Urinary bladder (tissue), 4 donors: Measurements from ENCODE around the gene DNAH8. TPM values are rescaled to one million over a fixed set of nuclear protein-coding genes. Genes with fewer than 3 reads are reported as not detected.
"Not testable (repeated sequence)": the region's sequence is repeated elsewhere in the genome, so short reads cannot be mapped to it uniquely, and the experiment has no call there.

Experiments used
- DNase-seq: peaks from one replicate; pipeline ENCODE4 v3.0.0-alpha.2; 2015; ENCODE audit errors: extremely low spot score
- H3K27ac ChIP-seq: one replicate; pipeline ENCODE4 v1.5.1; 2013; ENCODE audit warnings: low read depth, mild to moderate bottlenecking, moderate library complexity
- H3K36me3 ChIP-seq: one replicate; pipeline ENCODE4 v1.6.1; 2013; ENCODE audit warnings: mild to moderate bottlenecking, moderate library complexity; ENCODE audit not compliant: insufficient read depth
- H3K4me1 ChIP-seq: one replicate; pipeline ENCODE4 v1.6.1; 2013; ENCODE audit warnings: mild to moderate bottlenecking, moderate library complexity; ENCODE audit not compliant: insufficient read depth
- H3K4me3 ChIP-seq: one replicate; pipeline ENCODE4 v1.5.1; 2013; ENCODE audit warnings: low read depth, low read length
- WGBS: extraction: QIAGEN DNeasy Blood & Tissue Kit; methylation state at CpG from one replicate; pipeline ENCODE4 v1.1.7; 2013; 5-methylcytosine and 5-hydroxymethylcytosine counted together
- polyA plus RNA-seq: library from polyadenylated mRNA; stranded (reverse); fragments of 200-250 nt; gene quantifications from one replicate; pipeline ENCODE4 v1.2.3, GENCODE V29; 2013
- total RNA-seq: library from RNA; depleted of rRNA; stranded (reverse); fragments of >200 nt; gene quantifications from one replicate; pipeline ENCODE4 v1.2.3, GENCODE V29; 2014
- donor health status: healthy with polysubstance abuse.
- donor health status: healthy.

Gene DNAH8
- total and polyA plus RNA-seq, 2 donors: 0.01 to 1.5 TPM

DNA sequence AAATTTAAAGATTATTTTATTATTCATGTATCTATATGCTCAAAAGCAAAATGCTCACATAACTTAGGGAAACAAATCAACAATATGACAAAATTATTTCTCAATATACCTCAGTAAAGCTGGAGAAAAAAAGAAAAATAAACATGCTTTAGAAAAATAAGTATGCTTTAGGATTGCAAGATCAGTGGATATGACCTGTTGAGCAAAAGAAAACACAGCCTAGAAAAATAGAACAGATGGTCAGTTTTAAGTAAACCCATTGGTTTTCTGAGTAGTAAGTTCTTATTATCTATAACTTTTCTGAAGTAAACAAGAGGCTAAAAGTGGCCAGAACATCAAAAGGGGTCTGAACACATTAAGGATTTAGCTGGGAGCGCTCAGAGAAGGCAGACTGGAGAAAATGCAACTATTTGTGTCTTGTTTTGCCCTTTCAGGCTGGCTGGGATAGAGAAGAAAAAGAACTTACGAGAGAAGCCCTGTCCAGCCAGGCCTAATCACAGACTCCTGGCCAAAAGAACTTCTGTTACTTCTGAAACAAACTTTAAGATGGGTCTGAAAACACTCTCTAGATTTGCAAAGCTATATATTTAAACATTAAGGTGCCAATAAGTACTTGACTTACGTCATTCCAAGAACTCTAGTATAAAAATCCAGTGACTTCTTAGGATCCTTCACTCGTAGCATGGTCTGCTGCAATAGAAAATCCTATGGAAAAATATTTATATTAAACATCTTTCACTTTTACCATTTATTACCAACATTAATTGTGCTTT, 28.7 kb upstream of the DNAH8 start:
- Histone ChIP-seq H3K4me3 (no peak overlapping the region), H3K4me1 (no peaks in the 10 kb centered on the region)
- WGBS: 67% methylated on average over 4 of the region's 4 CpGs

DNA sequence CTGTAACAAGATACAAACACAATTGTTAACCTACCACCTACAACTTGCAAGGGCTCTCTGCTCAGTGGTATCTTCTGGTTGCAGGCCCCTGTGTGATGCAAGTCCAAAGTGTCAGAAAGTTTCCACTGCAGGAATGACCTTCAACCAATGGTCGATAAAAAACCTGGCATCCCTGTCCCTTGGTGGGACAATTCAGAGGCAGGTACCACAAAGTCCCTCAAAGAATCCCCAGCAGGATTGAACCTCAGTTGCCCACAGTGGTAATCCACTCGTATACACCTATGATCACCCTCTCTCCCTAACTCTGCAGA, 28.1 kb upstream of the DNAH8 start:
- WGBS: 88% methylated on average over 2 of the region's 2 CpGs
- no peak for DNase-seq
- H3K4me1 ChIP-seq: no peaks in the 10 kb centered on the region
- peaks cover 2% of the 10 kb centered on the region for H3K36me3 ChIP-seq
- no peak overlapping the region for H3K4me3 ChIP-seq
- H3K27ac ChIP-seq: no peak overlapping the region

More for the DNA sequence above, 28.7 kb upstream of the DNAH8 start:
- no peak for DNase-seq
- H3K36me3 ChIP-seq: peaks cover 2% of the 10 kb centered on the region
- H3K27ac ChIP-seq: no peak overlapping the region

DNA sequence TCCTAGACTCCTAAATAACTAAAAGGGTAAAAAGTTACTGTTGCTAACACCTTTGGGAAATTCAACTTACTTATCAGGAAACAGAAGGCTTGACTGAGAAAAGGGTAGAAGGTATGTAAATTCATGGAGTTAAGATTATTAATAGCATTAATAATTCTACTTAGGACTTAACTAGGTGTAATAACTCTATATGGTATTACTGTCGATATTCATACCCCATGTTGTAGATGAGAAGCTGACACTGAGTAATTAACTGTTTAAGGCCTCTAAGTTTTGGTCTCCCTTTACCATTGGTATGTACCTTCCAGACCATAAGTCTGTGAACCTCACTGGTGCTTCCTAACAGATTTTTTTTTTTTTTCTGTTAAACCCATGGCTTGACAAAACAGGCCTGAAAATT, 27.6 kb upstream of the DNAH8 start:
- Histone ChIP-seq H3K27ac (no peak overlapping the region), H3K4me1 (no peaks in the 10 kb centered on the region), H3K4me3 (no peak overlapping the region), H3K36me3 (peaks cover 2% of the 10 kb centered on the region)
- WGBS: 94% methylated on average over 1 of the region's 1 CpG
- DNase-seq: no peak

GRCh38 chr6:38688579-38689087, 26.5 kb upstream of the DNAH8 start:
- Histone ChIP-seq H3K27ac (no peak overlapping the region), H3K4me3 (no peak overlapping the region), H3K4me1 (no peaks in the 10 kb centered on the region), H3K36me3 (no peaks in the 10 kb centered on the region)
- 78% methylated on average over 6 of the region's 6 CpGs for WGBS
- no peak for DNase-seq

DNA sequence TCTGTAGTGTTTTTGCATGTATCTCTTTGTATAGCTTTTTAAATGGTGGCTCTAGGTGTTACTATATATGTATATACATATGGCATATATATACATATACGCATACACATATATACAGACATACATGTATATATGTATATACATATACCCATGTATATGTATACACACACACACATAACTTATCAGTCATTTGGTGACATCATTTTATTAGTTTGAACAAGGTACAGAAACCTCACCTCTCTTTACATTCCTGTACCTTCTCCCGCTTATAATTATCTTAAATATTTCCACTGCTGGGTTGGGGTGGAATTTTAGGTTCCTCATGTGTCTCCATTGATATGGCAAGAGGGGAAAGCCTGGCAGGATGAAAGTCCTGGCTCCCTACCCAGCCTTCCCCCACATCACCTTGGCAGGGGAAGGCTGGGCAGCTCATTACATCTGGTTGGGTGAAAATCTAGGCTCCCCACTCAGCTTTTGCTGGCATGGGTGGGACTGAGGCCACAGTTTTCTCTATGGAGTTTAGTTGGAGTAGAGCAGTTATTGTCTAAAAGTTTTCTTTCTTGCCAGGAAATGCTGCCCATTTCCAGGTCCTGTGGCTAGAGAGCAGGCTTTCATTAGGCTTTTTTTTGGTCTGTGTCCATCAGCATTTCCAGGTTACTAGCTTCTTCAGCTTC, 19.7 kb upstream of the DNAH8 start:
- Histone ChIP-seq H3K27ac (no peak overlapping the region), H3K4me1 (no peaks in the 10 kb centered on the region), H3K4me3 (no peak overlapping the region), H3K36me3 (no peaks in the 10 kb centered on the region)
- DNase-seq: no peak
- 95% methylated on average over 2 of the region's 2 CpGs for WGBS

GRCh38 chr6:38695933-38696332, 19.2 kb upstream of the DNAH8 start:
- DNase-seq: no peak
- Histone ChIP-seq H3K27ac (no peak overlapping the region), H3K4me1 (no peaks in the 10 kb centered on the region), H3K4me3 (no peak overlapping the region), H3K36me3 (no peaks in the 10 kb centered on the region)
- WGBS: 86% methylated on average over 1 of the region's 1 CpG

GRCh38 chr6:38696345-38696744, 18.8 kb upstream of the DNAH8 start:
- DNase-seq: no peak
- Histone ChIP-seq H3K36me3 (no peaks in the 10 kb centered on the region), H3K4me3 (no peak overlapping the region), H3K4me1 (no peaks in the 10 kb centered on the region), H3K27ac (no peak overlapping the region)

DNA sequence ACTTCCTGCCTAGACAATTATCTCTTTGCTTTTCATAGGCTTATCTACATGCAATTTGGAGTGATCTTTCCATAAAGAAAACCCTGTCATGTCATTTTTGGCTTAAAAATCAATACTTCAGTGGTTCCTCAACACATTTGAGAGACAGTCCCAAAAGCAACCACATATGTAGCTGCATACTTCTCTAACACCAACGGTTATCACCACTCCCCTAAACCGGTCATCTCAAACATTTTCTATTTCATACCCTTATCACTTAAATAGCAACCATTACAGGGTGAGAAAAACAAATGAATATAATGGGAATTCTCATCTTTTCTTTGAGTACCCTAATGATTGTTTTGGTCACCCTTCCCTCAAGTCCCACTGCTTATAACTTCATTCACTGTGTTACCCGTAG, 17.3 kb upstream of the DNAH8 start:
- no peak for DNase-seq
- H3K27ac ChIP-seq: no peak overlapping the region
- WGBS: 94% methylated on average over 3 of the region's 3 CpGs
- H3K4me1 ChIP-seq: no peaks in the 10 kb centered on the region
- no peaks in the 10 kb centered on the region for H3K36me3 ChIP-seq
- H3K4me3 ChIP-seq: no peak overlapping the region

DNA sequence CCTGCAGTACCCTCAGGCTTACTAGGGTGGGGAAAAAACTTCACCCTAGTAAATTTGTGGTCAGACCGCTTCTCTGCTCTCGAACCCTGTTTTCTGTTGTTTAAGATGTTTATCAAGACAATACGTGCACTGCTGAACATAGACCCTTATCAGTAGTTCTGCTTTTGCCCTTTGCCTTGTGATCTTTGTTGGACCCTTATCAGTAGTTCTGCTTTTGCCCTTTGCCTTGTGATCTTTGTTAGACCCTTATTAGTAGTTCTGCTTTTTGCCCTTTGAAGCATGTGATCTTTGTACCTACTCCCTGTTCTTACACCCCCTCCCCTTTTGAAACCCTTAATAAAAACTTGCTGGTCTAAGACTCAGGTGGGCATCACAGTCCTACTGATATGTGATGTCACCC, 15.4 kb upstream of the DNAH8 start:
- H3K36me3 ChIP-seq, H3K4me1 ChIP-seq, H3K4me3 ChIP-seq, DNase-seq, H3K27ac ChIP-seq: not testable (repeated sequence)
- WGBS: 86% methylated on average over 3 of the region's 3 CpGs

GRCh38 chr6:38701551-38701950, 13.6 kb upstream of the DNAH8 start:
- DNase-seq: no peak
- no peaks in the 10 kb centered on the region for H3K4me1 ChIP-seq
- no peak overlapping the region for H3K27ac ChIP-seq
- H3K36me3 ChIP-seq: no peaks in the 10 kb centered on the region
- H3K4me3 ChIP-seq: no peak overlapping the region
- 76% methylated on average over 3 of the region's 3 CpGs for WGBS

GRCh38 chr6:38702558-38703397, 12.3 kb upstream of the DNAH8 start, which contains the start of gene GLO1:
TSS of gene GLO1 (minus strand) at chr6:38703145. CDS start at chr6:38703054, 91 bp downstream.
- no peaks in the 10 kb centered on the region for H3K36me3 ChIP-seq
- peak within 1 kb of the TSS; percentile 70 for H3K4me3 ChIP-seq
- peak; percentile 97 for DNase-seq
- H3K27ac ChIP-seq: peak within 1 kb of the TSS; percentile 99
- no peaks in the 10 kb centered on the region for H3K4me1 ChIP-seq
- WGBS: under 1% methylated on average over 53 of the region's 53 CpGs

DNA sequence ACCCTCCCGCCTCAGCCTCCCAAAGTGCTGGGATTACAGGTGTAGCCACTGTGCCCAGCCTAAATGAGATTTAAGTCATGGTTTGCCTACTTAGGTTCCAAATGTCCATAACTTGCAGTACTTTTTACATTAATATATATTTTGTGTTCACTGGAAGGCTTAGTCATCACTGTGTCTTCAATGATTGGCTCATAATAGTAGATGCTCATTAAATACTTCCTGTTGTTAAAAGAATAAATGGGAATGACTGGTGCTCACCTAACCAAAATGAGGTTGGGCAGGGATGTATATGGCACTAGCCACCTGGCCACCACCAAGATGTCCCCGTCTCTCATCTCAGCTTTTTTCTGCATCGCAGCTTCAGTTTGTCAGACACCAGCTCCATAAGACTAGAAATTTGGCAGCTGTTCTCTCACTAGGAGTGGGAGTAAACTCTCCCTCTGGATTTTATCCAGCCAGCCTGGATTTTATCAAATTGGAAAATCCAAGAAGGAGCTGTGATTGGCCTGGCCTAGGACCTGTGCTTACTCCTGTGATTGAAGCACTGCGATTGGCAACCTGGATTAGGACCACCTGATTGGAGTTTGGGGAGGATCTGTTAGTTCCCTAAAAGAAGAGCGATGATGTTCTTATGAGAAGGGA, 11.0 kb upstream of the DNAH8 start:
- Histone ChIP-seq H3K27ac (no peak overlapping the region), H3K4me1 (no peaks in the 10 kb centered on the region), H3K36me3 (no peaks in the 10 kb centered on the region), H3K4me3 (no peak overlapping the region)
- 57% methylated on average over 5 of the region's 5 CpGs for WGBS
- DNase-seq: no peak

DNA sequence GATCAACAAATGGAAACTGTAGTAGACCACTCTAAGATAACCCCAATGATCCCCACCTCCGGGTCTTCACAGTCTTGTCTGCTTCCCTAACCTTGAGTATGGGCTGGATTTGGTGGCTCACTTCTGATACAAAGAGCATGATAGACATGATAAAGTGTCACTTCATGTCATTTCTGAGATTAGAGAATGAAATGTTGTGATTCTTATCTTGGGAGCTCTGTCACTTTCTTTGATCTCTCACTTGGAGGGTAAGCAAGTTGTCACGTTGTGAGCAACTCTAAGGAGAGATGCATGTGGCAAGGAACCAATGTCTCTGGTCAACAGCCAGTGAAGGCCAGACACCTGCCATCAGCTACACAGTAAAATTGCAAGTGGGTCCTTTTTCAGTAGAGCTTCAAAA, 9.2 kb upstream of the DNAH8 start:
- Histone ChIP-seq H3K4me1 (no peaks in the 10 kb centered on the region), H3K4me3 (no peak overlapping the region), H3K36me3 (no peaks in the 10 kb centered on the region), H3K27ac (no peak overlapping the region)
- no peak for DNase-seq
- WGBS: 68% methylated on average over 2 of the region's 2 CpGs
